ENCODE results near the gene SPATA31D1.
A peak's percentile ranks its signal among the peaks of the same experiment; 100 is the strongest.

The SPATA31D1 gene

GRCh38 chr9:81955625-81956024 is 32.9 kb upstream of the SPATA31D1 start:
- no peak overlapping the region for H2BK12ac ChIP-seq (ENCODE audit: low read length in 2 of 2)
- peaks cover 12% of the 10 kb centered on the region for H3K9me3 ChIP-seq (ENCODE audit: control insufficient read depth, low read length)
- H3K18ac ChIP-seq (ENCODE audit: low read depth in 1 of 2, low read length in 2 of 2): no peak overlapping the region
- no peak overlapping the region for H3K23ac ChIP-seq (ENCODE audit: low read length in 2 of 2)
- no peak overlapping the region for H3K4me3 ChIP-seq (ENCODE audit: insufficient read depth in 1 of 2, low read depth in 1 of 2, low read length in 2 of 2)
- no peak overlapping the region for H4K91ac ChIP-seq (ENCODE audit: low read length)
- H2AFZ ChIP-seq (ENCODE audit: low read depth, low read length): no peak overlapping the region
- no peak overlapping the region for H2BK15ac ChIP-seq (ENCODE audit: low read depth, poor library complexity, severe bottlenecking)
- H2BK5ac ChIP-seq (ENCODE audit: low read depth, low read length, poor library complexity, severe bottlenecking): no peak overlapping the region
- H3K27me3 ChIP-seq (ENCODE audit: control insufficient read depth in 1 of 2, insufficient read depth in 1 of 2, low read length in 2 of 2): no peaks in the 10 kb centered on the region
- DNase-seq: no peak
- H3K4me1 ChIP-seq (ENCODE audit: control insufficient read depth, insufficient read depth, low read depth, low read length): no peaks in the 10 kb centered on the region
- no peaks in the 10 kb centered on the region for H3K36me3 ChIP-seq (ENCODE audit: control insufficient read depth in 1 of 2, insufficient read depth in 2 of 2, low read depth in 1 of 2, low read length in 2 of 2)
- H2BK120ac ChIP-seq (ENCODE audit: low read depth, low read length): no peak overlapping the region
- H3K4ac ChIP-seq (ENCODE audit: low read depth in 1 of 2, low read length in 2 of 2): no peak overlapping the region
- no peak overlapping the region for H2AK5ac ChIP-seq (ENCODE audit: low read length, severe bottlenecking)
- H4K8ac ChIP-seq (ENCODE audit: low read length): no peak overlapping the region
- H3K14ac ChIP-seq (ENCODE audit: low read length in 2 of 2): no peak overlapping the region
- no peak overlapping the region for H3K9ac ChIP-seq (ENCODE audit: low read length)
- no peak overlapping the region for H3K27ac ChIP-seq (ENCODE audit: low read length, poor library complexity, severe bottlenecking)
- H3K79me1 ChIP-seq (replicated peaks; ENCODE audit: low read length, poor library complexity, severe bottlenecking): no peaks in the 10 kb centered on the region
- H3K4me2 ChIP-seq (ENCODE audit: low read length, poor library complexity, severe bottlenecking): no peak overlapping the region

DNA sequence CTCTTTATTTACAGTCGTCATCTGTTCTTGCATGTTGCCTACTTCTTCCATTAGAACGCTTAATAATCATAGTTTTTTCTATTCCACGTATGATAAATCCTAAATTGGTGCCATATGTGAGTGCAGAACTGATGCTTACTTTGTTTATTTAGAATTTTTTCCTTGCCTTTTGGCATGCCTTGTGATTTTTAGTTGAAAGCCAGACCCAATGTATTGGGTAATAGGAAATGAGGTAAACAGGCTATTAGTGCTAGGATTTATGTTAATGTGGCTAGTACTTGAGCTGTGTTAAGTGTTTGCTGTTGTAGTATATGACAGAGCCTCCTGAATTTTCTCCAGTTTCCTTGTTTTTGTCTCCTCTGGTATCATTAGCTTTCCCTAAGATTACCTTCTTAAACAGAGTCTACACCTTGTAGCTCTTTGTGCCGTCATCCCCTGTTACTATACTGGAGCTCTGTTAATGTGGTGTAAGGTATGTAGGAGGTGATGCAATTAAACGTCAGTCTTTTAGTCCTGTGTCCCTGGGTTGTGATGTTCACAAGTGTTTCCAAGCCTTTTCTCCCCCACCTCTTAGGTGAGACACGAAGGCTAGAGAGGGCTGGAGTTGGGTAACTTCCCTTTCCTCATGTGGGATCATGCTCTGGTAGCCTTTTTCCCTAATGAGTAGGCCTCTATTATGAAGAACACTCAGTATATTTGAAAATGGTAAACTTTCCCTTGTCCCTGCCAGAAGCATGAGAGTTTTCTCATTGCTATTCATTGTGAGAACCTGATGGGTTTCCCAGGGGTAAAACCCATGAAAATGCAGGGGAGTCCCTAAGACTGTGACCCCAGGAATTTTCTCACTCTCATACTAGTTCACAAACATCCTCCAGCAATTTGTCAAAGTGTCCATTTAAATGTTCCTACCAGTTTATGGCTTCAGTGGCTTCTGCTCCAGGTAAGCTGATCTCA is 24.1 kb upstream of the SPATA31D1 start:
- no peak overlapping the region for H3K9ac ChIP-seq (ENCODE audit: low read length)
- no peaks in the 10 kb centered on the region for H3K79me1 ChIP-seq (replicated peaks; ENCODE audit: low read length, poor library complexity, severe bottlenecking)
- H2BK120ac ChIP-seq (ENCODE audit: low read depth, low read length): no peak overlapping the region
- no peak overlapping the region for H3K23ac ChIP-seq (ENCODE audit: low read length in 2 of 2)
- peak overlapping the region in 1 of 2 experiments; percentile 5 for H3K18ac ChIP-seq (ENCODE audit: low read depth in 1 of 2, low read length in 2 of 2)
- no peak overlapping the region for H2BK12ac ChIP-seq (ENCODE audit: low read length in 2 of 2)
- H2AFZ ChIP-seq (ENCODE audit: low read depth, low read length): no peak overlapping the region
- no peak overlapping the region for H2AK5ac ChIP-seq (ENCODE audit: low read length, severe bottlenecking)
- WGBS: 86% methylated on average over 4 of the region's 6 CpGs
- no peaks in the 10 kb centered on the region for H3K36me3 ChIP-seq (ENCODE audit: control insufficient read depth in 1 of 2, insufficient read depth in 2 of 2, low read depth in 1 of 2, low read length in 2 of 2)
- no peak overlapping the region for H3K14ac ChIP-seq (ENCODE audit: low read length in 2 of 2)
- peak; percentile 69 for DNase-seq
- no peak overlapping the region for H3K27ac ChIP-seq (ENCODE audit: low read length, poor library complexity, severe bottlenecking)
- no peak overlapping the region for H3K4me3 ChIP-seq (ENCODE audit: insufficient read depth in 1 of 2, low read depth in 1 of 2, low read length in 2 of 2)
- H3K4me1 ChIP-seq (ENCODE audit: control insufficient read depth, insufficient read depth, low read depth, low read length): no peaks in the 10 kb centered on the region
- no peak overlapping the region for H2BK5ac ChIP-seq (ENCODE audit: low read depth, low read length, poor library complexity, severe bottlenecking)
- no peak overlapping the region for H4K8ac ChIP-seq (ENCODE audit: low read length)
- H3K4ac ChIP-seq (ENCODE audit: low read depth in 1 of 2, low read length in 2 of 2): no peak overlapping the region
- H2BK15ac ChIP-seq (ENCODE audit: low read depth, poor library complexity, severe bottlenecking): no peak overlapping the region
- H3K27me3 ChIP-seq (ENCODE audit: control insufficient read depth in 1 of 2, insufficient read depth in 1 of 2, low read length in 2 of 2): peaks cover 0 to 11% of the 10 kb centered on the region in 2 experiments
- no peak overlapping the region for H3K4me2 ChIP-seq (ENCODE audit: low read length, poor library complexity, severe bottlenecking)
- H3K9me3 ChIP-seq (ENCODE audit: control insufficient read depth, low read length): peaks cover 8% of the 10 kb centered on the region
- H4K91ac ChIP-seq (ENCODE audit: low read length): no peak overlapping the region

DNA sequence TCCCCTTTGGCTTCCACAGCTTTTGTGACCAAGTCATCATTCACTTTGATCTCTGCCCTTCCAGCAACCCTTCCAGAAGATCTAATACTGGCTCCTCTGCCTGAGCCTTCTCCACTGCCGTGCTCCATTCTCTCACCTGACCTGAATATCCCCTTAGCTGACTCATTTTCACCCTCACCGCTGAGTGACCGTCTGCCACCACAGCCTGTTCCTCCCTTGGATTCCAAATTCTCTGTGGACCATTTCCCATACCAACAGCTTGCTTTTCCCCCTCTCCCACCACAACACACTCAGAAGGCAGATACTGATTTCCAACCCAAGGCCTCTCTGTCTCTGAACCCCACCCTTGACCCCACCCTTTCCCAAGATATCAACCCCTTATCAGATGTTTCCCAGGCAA is 20.5 kb upstream of the SPATA31D1 start:
- no peak overlapping the region for H4K8ac ChIP-seq (ENCODE audit: low read length)
- H2AFZ ChIP-seq (ENCODE audit: low read depth, low read length): no peak overlapping the region
- peaks cover 10% of the 10 kb centered on the region for H3K9me3 ChIP-seq (ENCODE audit: control insufficient read depth, low read length)
- H3K18ac ChIP-seq (ENCODE audit: low read depth in 1 of 2, low read length in 2 of 2): no peak overlapping the region
- H3K4me3 ChIP-seq (ENCODE audit: insufficient read depth in 1 of 2, low read depth in 1 of 2, low read length in 2 of 2): no peak overlapping the region
- no peak overlapping the region for H3K4me2 ChIP-seq (ENCODE audit: low read length, poor library complexity, severe bottlenecking)
- H3K14ac ChIP-seq (ENCODE audit: low read length in 2 of 2): no peak overlapping the region
- H2BK120ac ChIP-seq (ENCODE audit: low read depth, low read length): no peak overlapping the region
- no peak overlapping the region for H4K91ac ChIP-seq (ENCODE audit: low read length)
- no peak overlapping the region for H2BK12ac ChIP-seq (ENCODE audit: low read length in 2 of 2)
- no peak overlapping the region for H3K23ac ChIP-seq (ENCODE audit: low read length in 2 of 2)
- 89% methylated on average over 3 of the region's 3 CpGs for WGBS
- no peak overlapping the region for H3K9ac ChIP-seq (ENCODE audit: low read length)
- no peak overlapping the region for H2BK5ac ChIP-seq (ENCODE audit: low read depth, low read length, poor library complexity, severe bottlenecking)
- peaks cover 0 to 23% of the 10 kb centered on the region in 2 experiments for H3K27me3 ChIP-seq (ENCODE audit: control insufficient read depth in 1 of 2, insufficient read depth in 1 of 2, low read length in 2 of 2)
- H3K27ac ChIP-seq (ENCODE audit: low read length, poor library complexity, severe bottlenecking): no peak overlapping the region
- no peak overlapping the region for H2BK15ac ChIP-seq (ENCODE audit: low read depth, poor library complexity, severe bottlenecking)
- H3K4ac ChIP-seq (ENCODE audit: low read depth in 1 of 2, low read length in 2 of 2): no peak overlapping the region
- H3K79me1 ChIP-seq (replicated peaks; ENCODE audit: low read length, poor library complexity, severe bottlenecking): no peaks in the 10 kb centered on the region
- no peaks in the 10 kb centered on the region for H3K36me3 ChIP-seq (ENCODE audit: control insufficient read depth in 1 of 2, insufficient read depth in 2 of 2, low read depth in 1 of 2, low read length in 2 of 2)
- H2AK5ac ChIP-seq (ENCODE audit: low read length, severe bottlenecking): no peak overlapping the region
- DNase-seq: no peak
- no peaks in the 10 kb centered on the region for H3K4me1 ChIP-seq (ENCODE audit: control insufficient read depth, insufficient read depth, low read depth, low read length)

DNA sequence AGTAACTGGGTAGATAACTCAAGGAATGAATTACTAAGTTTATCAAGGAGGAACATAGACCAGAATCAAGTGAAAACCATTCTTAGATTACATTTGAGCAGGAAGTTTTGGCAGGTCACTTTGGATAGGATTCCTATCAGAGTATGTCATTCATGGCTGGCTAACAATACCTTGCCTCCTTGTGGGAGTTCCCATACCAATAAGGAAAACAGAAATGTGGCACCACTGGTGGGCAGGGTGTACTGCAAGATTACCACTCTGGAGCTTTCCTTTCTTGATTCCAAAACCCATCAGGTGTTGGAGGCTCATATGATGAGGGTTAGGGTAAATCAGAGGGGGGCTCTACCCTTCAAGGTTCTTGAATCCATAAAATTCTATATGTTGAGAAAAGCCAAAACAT is 18.6 kb upstream of the SPATA31D1 start:
- Histone ChIP-seq H3K36me3 (ENCODE audit: control insufficient read depth in 1 of 2, insufficient read depth in 2 of 2, low read depth in 1 of 2, low read length in 2 of 2) (no peaks in the 10 kb centered on the region), H3K27ac (ENCODE audit: low read length, poor library complexity, severe bottlenecking) (no peak overlapping the region), H4K8ac (ENCODE audit: low read length) (no peak overlapping the region), H3K4me1 (ENCODE audit: control insufficient read depth, insufficient read depth, low read depth, low read length) (no peaks in the 10 kb centered on the region), H2AFZ (ENCODE audit: low read depth, low read length) (no peak overlapping the region), H3K4ac (ENCODE audit: low read depth in 1 of 2, low read length in 2 of 2) (no peak overlapping the region), H2BK5ac (ENCODE audit: low read depth, low read length, poor library complexity, severe bottlenecking) (no peak overlapping the region), H4K91ac (ENCODE audit: low read length) (no peak overlapping the region), H2BK120ac (ENCODE audit: low read depth, low read length) (no peak overlapping the region), H2BK15ac (ENCODE audit: low read depth, poor library complexity, severe bottlenecking) (no peak overlapping the region), H3K9me3 (ENCODE audit: control insufficient read depth, low read length) (peaks cover 16% of the 10 kb centered on the region), H3K18ac (ENCODE audit: low read depth in 1 of 2, low read length in 2 of 2) (no peak overlapping the region), H3K4me2 (ENCODE audit: low read length, poor library complexity, severe bottlenecking) (no peak overlapping the region), H2AK5ac (ENCODE audit: low read length, severe bottlenecking) (no peak overlapping the region), H3K4me3 (ENCODE audit: insufficient read depth in 1 of 2, low read depth in 1 of 2, low read length in 2 of 2) (no peak overlapping the region), H3K27me3 (ENCODE audit: control insufficient read depth in 1 of 2, insufficient read depth in 1 of 2, low read length in 2 of 2) (peaks cover 0 to 23% of the 10 kb centered on the region in 2 experiments), H3K79me1 (replicated peaks; ENCODE audit: low read length, poor library complexity, severe bottlenecking) (no peaks in the 10 kb centered on the region), H3K23ac (ENCODE audit: low read length in 2 of 2) (no peak overlapping the region), H3K9ac (ENCODE audit: low read length) (no peak overlapping the region), H2BK12ac (ENCODE audit: low read length in 2 of 2) (no peak overlapping the region), H3K14ac (ENCODE audit: low read length in 2 of 2) (no peak overlapping the region)
- DNase-seq: no peak
